ENCODE data around the gene CDH4.

Gene CDH4

DNA sequence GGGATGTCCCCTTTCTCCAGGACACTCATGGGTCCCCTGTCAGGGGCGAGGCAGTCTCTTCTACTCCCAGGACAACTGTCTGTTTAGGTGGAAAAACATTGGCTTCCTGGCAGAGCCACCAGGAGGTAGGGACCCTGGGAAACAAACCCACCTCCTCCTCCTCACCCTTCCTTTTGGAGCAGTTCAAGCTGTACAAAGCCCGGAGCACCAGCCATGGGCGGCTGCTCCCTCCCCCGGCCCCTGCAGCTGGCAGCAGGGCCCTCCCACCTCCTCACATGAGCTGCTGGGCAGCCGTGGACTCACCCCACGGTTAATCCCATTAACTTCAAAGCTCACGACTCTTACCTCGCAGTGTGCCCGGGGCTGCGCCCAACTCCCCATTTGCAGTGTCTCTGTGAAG lies 48.6 kb downstream of the CDH4 start:
- no peak for DNase-seq (ENCODE audit: low spot score)

DNA sequence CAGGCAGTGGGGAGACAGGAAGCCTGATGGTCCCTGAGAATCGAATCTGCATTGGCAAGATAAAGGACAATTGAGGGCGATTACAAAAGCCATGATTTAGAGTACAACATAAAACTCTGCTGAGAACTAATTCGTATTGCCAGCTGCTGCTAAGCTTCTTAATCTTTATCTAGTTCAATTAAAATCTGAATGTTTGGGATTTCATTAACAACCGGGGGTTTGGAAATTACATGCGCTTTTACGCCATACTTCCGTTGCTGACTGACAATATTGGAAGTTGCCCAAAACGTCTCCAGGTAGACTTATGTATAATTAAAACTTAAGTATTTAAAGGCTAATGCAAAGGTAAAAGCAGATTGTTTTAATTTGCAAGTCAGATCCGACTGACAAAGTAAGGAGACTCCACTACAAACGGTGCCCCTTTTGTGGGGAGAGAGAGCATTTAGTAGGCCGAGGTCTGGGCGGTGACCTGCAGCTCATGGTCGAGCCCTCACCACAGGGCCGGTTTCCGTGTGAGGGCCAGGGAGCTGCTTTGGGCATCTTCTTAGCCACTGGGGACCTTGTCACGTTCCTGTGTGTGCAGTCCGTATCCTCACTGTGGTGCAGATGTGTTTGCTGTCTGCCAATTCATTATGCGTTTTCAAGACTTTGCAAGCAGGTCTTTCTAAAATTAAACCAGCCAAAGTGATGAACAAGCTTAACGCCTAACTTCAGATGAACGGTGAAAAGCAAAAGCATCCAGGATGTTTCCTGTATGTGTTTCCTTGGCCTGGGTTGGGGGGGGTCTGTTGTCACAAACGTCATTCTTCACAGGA lies 49.9 kb downstream of the CDH4 start:
- DNase-seq (ENCODE audit: low spot score) = no peak

DNA sequence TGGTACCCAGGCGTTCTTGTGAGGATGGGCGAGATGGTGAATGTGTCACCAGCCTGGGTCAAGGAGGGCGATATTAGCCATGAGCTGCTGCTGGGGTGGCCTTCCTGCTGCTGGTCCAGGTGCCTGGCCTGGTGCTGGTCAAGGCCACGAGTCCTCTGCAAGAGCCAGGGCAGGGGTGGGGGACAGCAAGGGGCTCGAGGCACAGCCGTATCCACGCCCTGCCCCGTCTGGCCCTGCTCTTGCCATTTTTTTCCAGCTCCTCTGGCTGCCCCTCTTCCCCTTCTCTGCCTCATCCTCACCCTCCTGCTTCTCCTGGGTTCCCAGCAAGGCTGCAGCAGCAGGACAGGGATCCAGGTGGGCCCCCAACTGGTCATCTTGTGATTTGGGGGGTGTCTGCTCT lies 51.2 kb downstream of the CDH4 start:
- no peak for DNase-seq (ENCODE audit: low spot score)

DNA sequence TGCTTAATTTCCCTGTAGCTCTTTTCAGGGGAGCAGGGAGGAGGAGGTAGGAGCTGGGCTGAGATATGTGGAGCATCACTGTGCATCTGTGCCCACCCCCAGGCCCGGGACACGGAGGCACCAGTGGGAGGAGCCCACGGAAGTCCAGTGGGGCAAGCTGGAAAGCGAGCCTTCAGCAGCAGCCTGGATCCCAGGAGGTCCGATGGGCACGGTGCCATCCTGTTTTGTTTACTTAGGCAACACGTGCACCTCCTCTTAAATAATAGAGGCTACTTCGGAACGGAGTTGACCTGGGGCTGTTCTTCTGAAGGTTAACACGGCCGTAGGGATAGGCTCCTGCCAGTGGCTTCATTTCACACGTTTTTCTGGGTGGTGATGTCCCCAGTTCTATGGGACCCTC lies 51.6 kb downstream of the CDH4 start:
- no peak for DNase-seq (ENCODE audit: low spot score)

DNA sequence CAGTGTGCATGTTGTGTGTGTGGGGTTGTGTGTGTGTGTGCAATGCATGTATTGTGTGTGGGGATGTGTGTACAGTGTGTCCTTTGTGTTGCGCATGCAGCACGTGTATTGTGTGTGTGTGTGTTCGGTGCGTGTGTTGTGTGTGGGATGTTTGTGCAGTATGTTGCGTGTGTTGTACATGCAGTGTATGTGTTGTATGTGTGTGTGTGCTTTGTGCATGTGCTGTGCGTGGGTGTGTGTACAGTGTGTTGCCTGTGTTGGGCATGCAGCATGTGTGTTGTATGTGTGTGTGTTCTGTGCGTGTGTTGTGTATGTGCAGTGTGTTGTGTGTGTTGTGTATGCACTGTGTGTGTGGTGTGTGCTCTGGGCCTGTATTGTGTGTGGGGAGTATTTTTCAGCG lies 52.7 kb downstream of the CDH4 start:
- DNase-seq (ENCODE audit: low spot score) = no peak

DNA sequence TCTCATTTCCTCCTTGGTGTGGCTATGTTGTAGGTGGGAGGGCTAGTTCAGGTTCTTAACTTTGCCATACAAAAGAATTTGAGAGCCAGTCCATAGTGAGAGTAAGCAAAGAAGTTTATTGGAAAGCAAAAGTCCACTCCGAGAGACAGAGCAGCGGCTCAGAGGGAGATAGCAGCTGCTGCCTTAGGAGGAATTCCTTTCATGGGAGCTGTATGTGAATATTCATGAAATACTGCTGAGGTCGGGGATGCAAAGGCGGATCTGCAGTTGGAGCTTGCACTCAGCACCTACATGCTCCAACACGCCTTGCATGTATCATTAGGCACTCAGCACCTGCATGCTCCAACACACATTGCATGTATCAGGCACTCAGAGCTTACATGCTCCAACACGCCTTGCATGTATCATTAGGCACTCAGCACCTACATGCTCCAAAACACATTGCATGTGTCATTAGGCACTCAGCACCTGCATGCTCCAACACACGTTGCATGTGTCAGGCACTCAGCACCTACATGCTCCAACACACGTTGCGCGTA lies 54.9 kb downstream of the CDH4 start:
- DNase-seq (ENCODE audit: low spot score) = no peak

DNA sequence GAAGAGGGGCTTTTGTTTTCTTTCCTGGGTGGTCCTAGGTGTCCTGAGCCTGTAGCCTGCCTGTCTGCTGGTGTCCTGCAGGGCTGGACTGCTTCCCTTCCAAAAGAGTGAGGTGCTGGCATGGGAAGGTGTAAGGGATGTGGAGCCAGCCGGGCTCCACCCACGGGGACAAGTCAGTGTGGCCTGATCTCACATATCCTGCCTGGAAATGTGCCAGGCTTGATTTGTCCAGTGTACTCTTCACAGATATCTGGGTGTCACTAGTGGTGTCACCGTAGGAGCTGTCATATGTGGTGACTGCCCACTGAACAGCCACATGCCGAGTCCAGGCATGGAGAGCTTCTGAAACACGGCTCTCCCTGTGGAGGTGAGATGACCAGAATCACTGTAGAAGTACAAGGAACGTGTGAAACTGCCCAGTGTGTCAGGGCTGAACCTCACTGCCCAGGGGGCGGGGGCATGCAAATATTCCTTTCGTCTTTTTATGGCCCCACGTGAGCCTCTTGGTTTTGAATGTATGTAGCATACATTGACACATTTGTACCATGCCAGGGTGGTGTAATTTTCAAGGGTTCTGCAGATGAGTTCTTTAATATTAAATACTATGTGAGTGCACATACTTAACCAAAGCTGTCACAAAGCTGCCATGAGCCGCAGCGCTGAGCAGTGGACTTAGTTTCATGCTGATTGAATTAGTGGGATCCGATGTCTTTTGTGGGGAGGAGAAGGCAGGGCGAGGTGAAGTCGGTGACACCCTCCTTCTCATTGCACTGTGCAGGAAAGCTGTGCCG lies 55.8 kb downstream of the CDH4 start:
- no peak for DNase-seq (ENCODE audit: low spot score)

DNA sequence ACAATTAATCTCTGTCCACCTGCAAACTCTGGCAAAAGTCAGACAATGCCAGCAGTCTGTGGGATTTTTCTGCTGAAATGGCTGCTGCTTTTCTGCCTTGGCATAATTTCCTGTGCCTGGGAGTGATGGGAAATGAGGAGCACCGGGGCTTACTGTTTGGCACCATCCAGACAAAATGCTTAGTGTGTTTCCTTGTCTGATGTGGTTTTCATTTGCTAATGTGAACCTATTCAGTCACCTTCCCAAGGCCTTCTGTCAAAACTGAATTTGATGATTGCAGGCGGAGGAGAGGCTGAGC lies 56.4 kb downstream of the CDH4 start:
- DNase-seq (ENCODE audit: low spot score) = no peak

DNA sequence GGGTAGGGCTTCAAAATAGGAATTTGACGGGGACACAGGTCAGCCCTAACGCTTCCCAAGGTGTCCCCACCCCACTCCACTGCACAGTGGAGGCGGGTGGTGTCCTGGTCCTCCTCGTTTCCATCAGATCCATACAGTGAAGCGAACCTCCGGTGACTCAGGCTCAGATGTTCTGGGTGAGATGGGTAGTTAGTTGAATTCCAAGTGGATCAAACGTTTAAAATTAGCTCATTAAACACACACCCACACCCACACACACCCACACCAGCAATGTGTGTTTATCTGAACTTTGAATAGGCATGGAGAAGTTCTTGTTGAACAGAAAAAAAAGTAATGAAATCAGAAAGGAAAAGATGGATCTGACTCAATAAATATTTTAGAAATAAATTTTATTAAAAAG lies 58.9 kb downstream of the CDH4 start:
- no peak for DNase-seq (ENCODE audit: low spot score)

DNA sequence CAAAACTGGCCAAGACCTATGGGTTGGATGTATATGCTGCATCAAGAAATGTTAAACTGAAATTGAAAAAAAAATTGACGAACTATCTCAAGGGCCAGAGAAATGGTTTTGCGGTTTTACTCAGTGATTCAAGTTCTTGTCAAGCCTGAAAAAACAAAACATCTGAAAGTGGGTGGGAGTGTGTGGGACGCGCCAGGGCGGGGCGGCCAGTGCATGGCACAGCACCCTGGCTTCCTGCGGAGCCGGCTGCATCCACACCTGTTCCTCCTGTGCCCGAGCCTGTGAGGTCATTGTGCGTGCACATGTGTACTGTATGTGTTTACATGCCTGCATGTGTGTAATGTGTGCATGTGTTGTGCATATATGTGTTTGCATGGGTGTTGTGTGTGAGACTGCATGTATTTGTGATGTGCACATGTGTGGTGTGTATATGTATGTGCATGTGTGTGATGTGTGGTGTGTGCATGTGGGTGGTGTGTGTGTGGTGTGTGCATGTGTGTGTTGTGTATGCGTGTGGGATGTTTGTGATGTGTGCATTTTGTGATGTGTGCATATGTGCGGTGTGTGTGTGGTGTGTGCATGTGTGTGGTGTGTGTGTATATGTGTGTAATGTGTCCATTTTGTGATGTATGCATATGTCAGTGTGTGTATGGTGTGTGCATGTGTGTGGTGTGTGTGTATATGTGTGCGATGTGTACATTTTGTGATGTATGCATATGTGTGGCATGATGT lies 59.8 kb downstream of the CDH4 start:
- DNase-seq (ENCODE audit: low spot score) = no peak

DNA sequence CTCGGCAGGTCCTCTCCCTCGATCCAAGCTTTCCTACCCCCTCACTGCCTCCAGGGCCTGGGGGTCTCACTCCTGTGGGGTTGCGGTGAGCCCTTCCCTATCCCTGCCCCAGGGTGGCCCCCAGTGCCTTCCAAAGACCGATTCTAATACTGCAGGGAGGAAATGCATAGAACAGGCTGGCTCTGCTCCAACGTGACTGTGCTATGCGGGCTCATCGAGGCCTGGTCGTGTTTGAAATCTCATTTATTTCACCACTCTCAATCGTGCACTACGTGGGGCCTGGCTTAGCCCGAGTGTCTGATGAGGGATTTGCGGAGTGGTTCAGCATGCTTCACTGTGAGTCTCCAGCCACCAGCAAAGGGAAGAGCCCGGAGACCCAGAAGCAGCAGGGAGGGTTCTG lies 60.9 kb downstream of the CDH4 start:
- no peak for DNase-seq (ENCODE audit: low spot score)

DNA sequence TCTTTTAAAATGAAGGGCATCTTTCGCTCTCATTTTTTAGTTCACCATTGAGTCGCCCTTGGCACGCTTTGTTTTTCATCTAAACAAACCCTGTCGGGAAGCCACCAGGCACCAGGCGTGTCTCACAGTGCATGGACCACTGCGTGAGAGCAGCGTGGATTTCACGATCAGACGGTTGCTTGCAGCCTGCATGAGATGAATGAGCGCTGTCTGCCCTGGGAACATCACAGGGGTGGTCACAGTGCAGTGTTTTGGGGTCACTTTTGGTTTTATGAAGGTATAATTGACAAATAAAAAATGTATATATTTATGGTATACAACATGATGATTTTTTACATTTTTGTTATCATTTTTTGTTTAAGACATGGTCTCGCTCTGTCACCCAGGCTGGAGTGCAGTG lies 61.3 kb downstream of the CDH4 start:
- DNase-seq (ENCODE audit: low spot score) = no peak

DNA sequence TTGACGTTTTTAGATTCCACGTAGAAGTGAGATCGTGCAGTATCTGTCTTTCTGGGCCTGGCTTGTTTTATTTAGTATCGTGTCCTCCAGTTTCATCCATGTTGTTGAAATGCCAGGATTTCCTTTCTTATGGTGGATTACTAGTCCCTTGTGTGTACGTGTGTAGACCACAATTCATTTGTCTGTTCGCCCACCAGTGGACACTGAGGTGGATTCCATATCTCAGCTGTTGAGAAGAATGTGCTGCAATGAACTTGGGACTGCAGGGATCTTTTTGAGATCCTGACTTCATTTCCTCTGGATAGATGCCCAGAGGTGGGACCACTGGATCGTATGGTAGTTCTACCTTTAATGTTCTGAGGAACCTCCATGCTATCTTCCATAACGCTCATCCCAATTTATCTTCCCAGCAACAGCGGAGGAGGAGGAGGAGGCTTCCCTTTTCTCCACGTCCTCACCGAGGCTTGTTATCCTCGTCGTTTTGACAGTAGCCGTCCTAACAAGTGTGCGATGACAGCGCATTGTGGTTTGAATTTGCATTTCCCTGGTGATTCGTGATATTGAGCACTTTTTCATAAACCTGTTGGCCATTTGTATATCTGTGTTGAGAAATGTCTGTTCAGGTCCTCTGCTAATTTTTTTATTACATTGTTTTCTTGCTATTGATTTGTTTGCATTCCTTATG lies 62.4 kb downstream of the CDH4 start:
- DNase-seq (ENCODE audit: low spot score) = no peak

DNA sequence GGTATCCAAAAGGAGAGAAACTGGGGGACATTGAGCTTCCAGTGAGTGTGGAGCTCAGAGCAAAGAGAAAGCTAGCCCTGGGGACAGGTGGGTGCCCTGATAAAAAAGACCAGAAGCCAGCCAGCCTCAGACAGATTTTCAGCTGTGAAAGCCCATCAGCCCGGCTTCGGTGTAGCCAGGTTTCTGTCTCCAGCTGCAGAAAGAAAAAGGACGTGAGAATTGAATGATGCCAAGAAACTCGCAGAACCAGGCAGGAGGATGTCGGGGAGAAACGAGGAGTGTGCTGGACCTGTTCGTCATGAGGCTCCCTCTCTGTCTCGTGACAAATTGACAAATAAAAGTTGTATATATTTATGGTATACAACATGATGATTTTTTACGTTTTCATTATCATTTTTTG lies 63.3 kb downstream of the CDH4 start:
- no peak for DNase-seq (ENCODE audit: low spot score)

DNA sequence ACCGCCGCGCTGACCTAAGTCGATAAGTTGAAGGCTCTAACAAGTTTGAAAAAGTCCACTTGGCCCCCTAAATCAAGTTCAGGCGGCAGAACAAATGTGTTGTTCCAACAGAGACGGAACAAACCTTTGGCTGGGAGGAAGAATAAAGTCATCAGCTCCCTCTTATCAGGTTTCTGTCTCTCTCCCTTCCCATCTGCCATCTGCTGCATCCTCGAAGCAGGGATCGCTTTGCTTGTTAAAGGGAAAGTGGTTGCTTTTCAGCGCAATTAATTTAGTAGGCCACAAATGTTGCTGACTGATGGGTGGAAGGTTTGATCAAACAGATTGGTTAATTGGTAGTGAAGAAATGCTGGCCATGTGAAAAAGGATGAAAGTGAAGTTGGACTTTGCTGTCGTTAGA lies 64.3 kb downstream of the CDH4 start:
- no peak for DNase-seq (ENCODE audit: low spot score)

DNA sequence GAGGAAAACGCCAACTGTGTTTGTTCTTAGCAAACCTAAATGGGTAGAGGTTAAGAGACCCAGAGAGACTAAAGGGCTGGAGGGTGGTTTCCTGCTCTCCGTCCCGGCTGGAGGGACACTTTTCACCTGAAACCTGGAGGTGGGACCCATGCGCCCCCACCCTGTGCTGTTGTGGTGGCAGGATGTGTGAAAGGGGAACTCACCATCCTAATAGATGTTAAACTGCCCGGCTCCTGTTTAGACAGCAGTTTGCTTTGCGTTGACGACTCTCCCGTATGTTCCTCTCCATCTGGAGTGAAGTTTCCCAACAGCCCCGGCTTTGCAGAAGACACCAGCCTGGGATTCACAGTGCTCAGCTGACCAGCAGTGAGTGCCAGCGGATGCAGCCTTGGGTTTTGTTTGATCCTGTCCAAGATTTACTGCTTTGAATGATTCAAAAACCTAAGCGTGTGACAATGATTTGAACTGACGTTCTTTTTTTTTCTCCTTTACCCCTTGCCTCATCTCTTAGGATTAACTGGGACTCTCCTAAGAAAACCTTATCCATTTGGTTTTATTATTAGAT lies 66.0 kb downstream of the CDH4 start:
- DNase-seq (ENCODE audit: low spot score) = no peak

DNA sequence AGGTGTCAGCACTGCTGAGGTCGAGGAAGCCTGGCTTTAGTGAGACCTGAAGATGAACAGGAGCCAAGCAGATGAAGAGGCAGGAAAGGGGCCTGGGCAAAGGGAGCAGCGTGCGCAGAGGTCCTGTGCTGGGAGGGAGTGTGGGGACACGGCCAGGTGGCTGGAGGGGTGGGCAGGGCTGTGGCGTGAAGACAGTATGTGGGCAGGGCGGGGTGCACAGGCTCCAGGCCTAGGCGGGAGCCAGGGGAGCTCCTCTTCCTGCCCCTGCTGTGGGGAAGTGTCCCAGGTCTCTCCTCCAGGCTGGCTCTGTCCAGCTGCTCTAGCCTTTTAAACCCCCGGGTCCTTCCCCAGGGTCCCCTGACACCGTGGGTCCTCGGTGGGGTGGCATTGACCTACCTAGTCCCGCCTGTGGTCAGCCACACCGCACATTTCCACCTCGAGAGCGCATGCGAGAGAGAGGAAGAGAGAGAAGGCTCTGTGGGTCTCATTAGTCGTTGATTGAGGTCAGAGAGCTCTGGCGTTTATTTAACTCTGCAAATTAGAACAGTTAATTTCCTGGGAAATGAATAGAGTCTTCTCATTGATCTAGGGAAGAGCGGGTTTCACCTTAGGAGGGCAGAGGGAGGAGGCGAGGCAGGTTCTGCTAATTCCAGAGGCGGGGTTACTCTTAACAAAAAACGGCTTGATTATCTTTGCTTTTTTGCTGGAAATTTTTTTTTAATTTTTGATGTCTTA lies 68.8 kb downstream of the CDH4 start:
- no peak for DNase-seq (ENCODE audit: low spot score)

DNA sequence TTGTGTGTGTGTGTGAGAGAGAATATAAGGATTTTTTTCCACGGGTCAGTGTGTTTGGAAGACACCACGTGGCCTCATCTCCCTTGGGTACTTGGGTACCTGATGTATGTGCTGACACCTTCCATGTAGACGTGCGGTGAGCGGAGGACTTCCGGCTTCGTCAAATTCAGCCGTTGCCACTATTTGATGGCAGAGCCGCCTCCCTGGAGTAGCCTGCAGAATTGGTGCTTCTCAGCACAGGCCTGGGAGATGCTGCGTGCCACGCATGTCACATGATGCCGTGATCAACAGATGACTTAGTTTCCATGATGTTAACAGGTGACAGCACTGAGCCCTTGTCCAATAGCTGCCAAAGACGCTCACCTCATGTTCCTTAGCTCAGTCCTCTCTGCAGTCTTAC lies 69.4 kb downstream of the CDH4 start:
- no peak for DNase-seq (ENCODE audit: low spot score)

DNA sequence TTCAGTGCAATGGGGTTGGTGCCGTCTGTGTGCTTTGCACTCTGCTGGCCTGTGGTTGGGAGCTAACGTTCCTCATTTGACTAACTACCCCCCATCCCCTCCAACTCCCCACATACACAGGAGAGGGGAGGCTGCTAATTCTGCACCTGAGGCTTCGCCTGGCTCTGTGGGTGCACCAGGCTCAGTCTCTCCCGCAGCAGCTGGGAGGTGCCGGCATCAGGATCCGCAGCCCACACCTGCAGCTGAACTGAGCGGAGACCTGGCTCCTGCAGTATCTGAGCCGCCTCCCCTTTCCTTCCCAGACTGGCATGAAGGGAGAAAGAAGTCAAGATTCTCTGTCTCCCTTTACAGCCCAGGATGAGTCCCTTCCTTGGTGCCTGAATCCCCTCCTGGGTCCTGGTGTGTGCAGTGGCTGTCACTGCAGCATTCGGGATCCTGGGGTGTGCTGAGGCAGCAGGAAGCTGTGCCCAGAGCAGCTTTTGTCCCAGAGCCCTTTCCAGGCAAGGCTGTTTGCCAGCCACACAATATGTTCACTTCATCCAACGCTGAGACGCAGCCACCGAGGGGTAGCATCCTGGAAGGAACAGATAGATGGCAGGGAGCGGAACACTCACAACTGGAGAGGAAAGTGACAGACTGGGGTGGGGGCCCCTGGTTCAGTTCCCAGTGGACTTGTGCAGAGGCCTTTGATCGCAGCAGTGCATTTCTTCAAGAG lies 70.2 kb downstream of the CDH4 start:
- DNase-seq (ENCODE audit: low spot score) = no peak

DNA sequence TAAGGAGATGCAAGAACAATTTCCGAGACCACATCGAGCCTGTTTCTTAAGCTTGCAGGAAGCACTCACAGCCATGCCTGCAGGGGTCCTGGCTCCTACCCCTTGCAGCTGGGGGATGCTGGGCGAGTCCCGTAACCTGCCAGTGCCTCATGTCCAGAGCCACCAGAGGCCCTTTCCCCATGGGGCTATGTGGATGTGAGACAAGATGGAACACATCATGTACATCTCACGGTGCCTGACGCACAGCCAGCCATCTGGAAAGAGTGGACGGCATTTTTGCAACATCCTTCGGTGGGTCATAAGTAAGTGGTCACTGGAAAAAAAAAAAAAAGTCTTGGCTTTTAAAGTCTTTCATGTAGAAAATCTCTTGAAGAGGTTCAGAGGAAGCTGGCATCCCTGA lies 72.8 kb downstream of the CDH4 start:
- DNase-seq (ENCODE audit: low spot score) = no peak

DNA sequence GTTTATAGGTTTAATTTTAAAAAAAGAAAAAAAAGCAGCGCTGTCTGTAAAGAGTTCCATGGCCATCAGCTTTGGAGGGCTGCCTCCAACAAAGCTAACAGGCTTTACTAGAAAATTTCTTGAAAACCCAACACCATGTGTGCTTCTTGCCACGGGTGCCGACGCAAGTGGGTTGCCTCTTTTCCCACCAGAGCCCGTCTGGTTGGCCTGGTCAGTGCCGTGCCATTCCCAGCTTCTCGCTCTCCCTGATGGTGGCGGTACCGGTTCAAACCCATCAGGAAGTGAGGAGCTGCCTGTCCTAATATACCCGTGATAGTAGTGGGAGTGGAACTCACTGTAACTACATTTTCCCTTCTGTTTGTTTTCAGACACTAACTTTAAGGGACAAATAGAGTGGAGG lies 73.7 kb downstream of the CDH4 start:
- DNase-seq (ENCODE audit: low spot score) = no peak

Measured in CD4-positive, alpha-beta T cell treated with Interleukin-15 for 4 hours (primary cell).